HL-60/S4 (cell line): ENCODE results near the gene THAP10.
"Not testable (repeated sequence)": the region's sequence is repeated elsewhere in the genome, so short reads cannot be mapped to it uniquely, and the experiment has no call there.

Experiments
- in situ Hi-C: fragments of 300-500 bp; cut with MboI; formaldehyde crosslinking; loops from 2 replicates; pipeline ENCODE4 v1.14.3; 2022; ENCODE audit warnings: low sequenced_read_pairs

The THAP10 gene

GRCh38 chr15:70892002-70892911, at the start of gene THAP10, which contains the start of gene LRRC49:
TSS of gene THAP10 (minus strand) at chr15:70892433. CDS start at chr15:70892272, 161 bp downstream.
TSS of gene LRRC49 (plus strand) at chr15:70892826. CDS start at chr15:70892895, 69 bp downstream.
- in situ Hi-C loops = no loop called here

DNA sequence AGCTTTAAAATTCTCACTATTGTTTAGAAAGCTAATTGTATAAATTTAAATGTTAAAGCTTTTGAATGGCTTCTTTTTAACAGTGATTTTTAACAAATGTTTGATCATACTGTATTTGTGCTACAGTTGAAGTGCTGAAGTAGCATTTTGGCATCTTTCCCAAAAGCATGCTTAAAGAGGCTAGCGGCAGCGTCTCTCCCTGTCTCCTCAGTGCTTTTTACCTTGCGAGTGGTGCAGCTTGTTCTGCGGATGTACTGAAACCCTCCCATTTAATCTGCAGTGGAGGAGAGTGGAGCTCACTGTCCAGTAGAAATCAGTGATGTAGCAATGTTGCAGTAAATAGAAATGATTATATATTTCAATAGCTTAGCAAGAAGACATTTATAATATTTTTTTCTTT, 44.1 kb upstream of the THAP10 start:
- in situ Hi-C loops = no loop called here

DNA sequence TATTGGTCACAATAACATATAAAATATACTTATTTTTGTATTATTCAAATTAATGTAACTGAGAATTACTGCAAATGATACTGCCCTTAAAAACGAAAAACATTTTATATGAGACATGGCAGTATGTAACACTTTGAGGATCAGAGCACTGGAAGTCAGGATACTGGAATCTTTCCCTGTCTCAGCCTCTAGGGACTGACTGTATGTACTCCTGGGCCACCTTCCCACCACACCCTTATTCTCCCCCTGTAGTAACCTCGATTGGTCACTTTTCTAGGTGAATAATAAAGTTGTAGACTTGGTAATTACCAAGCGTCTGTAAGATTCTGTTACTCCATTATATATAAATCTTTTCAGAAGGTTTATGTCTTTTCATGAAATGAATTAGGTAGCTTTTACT, 43.4 kb upstream of the THAP10 start:
- in situ Hi-C loops = no loop called here

GRCh38 chr15:70933411-70933810, 41.2 kb upstream of the THAP10 start:
- in situ Hi-C loops = no loop called here

GRCh38 chr15:70932397-70932796, 40.2 kb upstream of the THAP10 start:
- in situ Hi-C loops = no loop called here

GRCh38 chr15:70931821-70932220, 39.6 kb upstream of the THAP10 start:
- in situ Hi-C loops = no loop called here

DNA sequence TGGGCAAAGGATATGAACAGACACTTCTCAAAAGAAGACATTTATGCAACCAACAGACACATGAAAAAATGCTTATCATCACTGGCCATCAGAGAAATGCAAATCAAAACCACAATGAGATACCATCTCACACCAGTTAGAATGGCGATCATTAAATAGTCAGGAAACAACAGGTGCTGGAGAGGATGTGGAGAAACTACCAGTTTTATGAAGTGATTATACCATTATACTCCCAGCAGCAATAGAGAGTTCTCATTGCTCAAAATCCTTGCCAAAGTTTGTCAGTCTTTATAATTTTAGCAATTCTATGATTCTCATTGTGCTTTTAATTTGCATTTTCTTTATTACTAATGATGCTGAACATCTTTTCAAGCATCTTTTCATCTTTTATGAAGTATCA, 34.7 kb upstream of the THAP10 start:
- in situ Hi-C loops = not testable (repeated sequence)

DNA sequence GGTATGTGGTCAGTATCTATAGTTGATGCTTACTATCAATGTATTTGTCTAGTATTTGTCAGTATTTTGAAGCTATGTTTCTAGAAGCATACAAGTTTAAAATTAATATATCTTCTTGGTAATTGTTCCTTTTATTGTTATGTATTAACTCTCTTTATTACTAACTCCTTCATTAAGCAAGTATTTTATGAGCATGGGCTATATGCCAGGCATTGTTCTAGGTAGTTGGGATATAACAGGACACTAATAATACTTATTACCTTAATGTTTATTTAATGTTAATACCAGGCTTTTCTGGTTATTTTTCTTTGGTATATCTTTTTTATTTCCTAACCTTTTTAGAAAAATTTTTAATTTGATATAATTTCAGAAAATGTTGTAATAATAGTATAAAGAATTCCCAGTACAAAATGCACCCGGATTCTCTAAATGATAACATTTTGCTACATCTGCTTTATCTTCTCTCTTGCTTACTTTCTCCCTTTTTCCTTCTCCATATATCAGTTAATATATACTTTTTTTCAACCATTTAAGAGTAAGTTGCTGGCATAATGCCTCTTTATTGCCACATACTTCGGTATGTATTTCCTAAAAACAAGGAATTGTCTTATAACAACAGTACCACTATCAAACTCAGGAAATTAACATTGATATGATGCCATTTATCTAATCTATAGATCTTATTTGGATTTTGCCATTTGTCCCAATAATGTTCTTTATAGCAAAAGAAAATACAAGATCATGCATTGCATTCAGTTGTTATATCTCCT, 31.3 kb upstream of the THAP10 start:
- in situ Hi-C loops = no loop called here

DNA sequence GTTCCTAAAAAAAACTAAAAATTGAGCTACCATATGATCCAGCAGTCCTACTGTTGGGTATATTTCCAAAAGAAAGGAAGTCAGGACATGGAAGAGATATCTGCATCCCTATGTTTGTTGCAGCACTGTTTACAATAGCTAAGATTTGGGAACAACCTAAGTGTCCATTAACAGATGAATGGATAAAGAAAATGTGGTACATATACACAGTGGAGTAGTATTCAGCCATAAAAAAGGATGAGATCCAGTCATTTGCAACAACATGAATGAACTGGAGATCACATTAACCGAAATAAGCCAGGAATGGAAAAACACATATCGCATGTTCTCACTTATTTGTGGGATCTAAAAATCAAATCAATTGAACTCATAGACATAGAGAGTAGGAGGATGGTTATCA, 29.9 kb upstream of the THAP10 start:
- in situ Hi-C loops = no loop called here

GRCh38 chr15:70920981-70921696, 28.9 kb upstream of the THAP10 start:
- in situ Hi-C loops = no loop called here

DNA sequence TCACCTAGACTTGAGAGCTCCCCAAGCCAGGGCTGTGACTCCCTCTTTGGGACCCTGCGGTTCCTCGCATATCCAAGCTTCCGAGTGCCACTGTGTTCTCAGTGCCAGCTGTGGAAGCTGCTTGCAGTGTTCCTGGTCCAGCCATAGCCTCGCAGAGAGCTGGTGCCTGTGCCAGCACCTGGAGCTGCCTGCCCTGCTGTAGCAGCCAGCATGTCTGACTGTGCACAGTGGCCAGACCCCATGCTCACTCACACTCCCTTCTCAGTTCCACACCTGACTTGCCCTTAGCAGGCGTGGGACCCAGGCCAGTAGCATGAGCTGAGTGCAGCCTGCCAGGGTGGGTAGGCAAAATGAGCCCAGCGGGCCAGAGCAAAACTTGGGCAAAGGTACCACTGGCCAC, 25.7 kb upstream of the THAP10 start:
- in situ Hi-C loops = no loop called here

- in situ Hi-C loops = no loop called here
Observed at GRCh38 chr15:70916531-70916930, 24.3 kb upstream of the THAP10 start.

GRCh38 chr15:70912187-70912586, 20.0 kb upstream of the THAP10 start:
- in situ Hi-C loops = no loop called here

DNA sequence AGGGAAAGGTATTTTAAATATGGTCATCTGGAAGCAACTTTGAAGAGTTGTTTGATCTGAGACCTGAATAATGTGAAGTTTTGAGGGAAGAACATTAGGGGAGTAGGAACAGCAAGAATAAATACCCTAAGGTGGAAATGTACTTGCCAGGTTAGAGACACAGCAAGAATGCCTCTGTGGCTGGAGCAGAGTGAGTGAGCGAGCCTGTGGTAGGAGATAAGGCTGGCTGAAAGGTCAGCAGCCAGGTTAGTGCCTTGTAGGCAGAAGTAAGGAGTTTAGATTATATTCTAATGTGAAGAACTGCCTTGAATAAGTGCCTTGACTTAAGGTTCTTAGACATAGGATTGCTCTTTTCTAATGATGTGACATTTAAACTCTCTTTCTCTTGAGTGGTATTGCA, 18.7 kb upstream of the THAP10 start:
- in situ Hi-C loops = no loop called here

- in situ Hi-C loops = no loop called here
Observed at GRCh38 chr15:70907784-70908471, 15.7 kb upstream of the THAP10 start.

DNA sequence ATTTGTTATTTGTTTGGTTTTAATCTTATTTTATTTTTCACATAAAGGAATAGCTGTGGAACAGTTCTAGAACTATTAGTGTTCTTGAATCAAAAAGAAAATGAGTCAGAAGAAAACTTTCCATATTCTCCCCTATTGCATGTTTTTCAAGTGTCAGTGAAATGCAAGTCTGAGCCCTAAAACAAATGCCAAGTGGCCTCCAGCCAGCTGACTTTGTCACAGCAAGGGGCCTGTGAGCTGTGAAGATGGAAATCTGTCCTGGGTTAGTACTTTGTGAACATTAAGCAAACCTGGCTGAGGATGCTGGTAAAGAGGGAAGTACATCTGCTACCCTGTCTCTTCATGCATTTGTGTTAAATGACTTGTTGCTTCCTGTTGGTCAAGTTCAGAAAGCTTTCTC, 14.6 kb upstream of the THAP10 start:
- in situ Hi-C loops = no loop called here

DNA sequence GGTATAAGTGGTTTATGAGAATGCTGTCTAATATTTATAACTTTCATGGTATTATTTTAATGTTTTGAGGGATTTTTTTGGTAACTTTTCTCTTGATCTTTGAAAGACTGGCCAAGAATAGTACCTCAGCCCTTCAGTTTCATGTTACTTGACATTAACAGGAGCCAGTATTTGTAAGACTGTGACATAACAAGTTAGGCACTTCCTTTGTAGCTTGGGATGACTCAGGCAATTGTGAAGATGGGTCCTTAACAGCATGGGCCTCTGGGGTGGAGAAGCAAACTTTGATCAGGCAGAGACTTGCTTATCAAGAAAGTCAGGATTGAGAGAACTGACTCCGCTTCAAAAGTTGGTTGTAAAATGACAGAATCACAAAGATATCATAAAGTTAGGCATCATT, 9.9 kb upstream of the THAP10 start:
- in situ Hi-C loops = no loop called here

- in situ Hi-C loops = no loop called here
Observed at GRCh38 chr15:70892912-70893560, 803 bp upstream of the THAP10 start.

DNA sequence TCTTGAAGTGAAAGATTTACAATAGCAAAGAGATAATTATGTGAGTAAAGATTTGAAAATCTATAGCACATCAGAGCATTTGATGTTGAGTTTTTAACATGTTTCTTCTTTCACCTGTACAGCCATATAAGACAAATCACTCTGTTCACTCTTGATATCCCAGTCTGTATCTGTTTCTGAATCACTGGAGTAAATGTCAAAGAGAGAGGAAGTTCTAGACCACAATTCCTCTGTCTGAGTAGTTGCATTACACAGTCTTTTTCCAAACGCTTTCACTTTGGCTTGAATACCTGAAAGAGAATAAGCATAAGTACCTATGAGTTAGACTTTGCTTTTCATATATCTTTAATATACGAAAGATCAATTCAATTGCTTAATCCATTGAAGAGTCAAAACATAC, 9.9 kb downstream of the THAP10 start:
- in situ Hi-C loops = no loop called here

DNA sequence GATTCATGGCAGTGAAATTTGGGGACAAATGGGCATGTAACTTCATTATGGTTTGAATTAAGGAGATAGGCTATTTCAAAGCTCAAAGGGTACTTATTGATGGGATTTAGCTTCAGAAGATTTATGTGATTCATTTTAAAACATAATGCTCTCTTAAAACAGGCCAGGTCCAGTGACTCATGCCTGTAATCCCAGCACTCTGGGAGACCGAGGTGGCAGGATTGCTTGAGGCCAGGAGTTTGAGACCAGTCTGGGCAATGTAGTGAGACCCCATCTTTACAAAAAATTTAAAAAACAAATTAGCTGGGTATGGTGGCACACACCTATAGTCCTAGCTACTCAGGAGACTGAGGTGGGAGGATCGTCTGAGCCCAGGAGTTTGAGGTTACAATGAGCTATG, 11.5 kb downstream of the THAP10 start:
- in situ Hi-C loops = no loop called here
